HepG2 (cell line): ENCODE results near the gene FOXE3.

Experiments used
- CEBPG ChIP-seq: IDR thresholded peaks from 2 replicates; pipeline ENCODE4 v1.6.1; 2016
- MYNN ChIP-seq: sonication (generic); formaldehyde crosslinking; IDR thresholded peaks from 2 replicates; pipeline ENCODE4 v1.4.0; 2020; ENCODE audit warnings: mild to moderate bottlenecking, low read depth, missing genetic modification reagents
- NFE2L1 ChIP-seq: sonication (generic); formaldehyde crosslinking; IDR thresholded peaks from 2 replicates; pipeline ENCODE4 v1.4.0; 2020; ENCODE audit warnings: missing genetic modification reagents, mild to moderate bottlenecking, borderline replicate concordance
- POLR2AphosphoS5 ChIP-seq: IDR thresholded peaks from 2 replicates; pipeline ENCODE4 v1.6.1; 2012; ENCODE audit warnings: low read depth, low read length
- RFX1 ChIP-seq: fragments of 450-650 bp; IDR thresholded peaks from 2 replicates; pipeline ENCODE4 v1.6.1; 2017
- SPEN ChIP-seq: sonication (generic); formaldehyde crosslinking; IDR thresholded peaks from 2 replicates; pipeline ENCODE4 v1.5.1; 2020; ENCODE audit warnings: low read depth, mild to moderate bottlenecking, missing genetic modification reagents
- TAF1 ChIP-seq: sonication (generic); formaldehyde crosslinking; IDR thresholded peaks from 2 replicates; pipeline ENCODE4 v1.4.0; 2020; ENCODE audit warnings: missing genetic modification reagents
- ZNF317 ChIP-seq: sonication (generic); formaldehyde crosslinking; IDR thresholded peaks from 2 replicates; pipeline ENCODE4 v1.5.0; 2020; ENCODE audit warnings: mild to moderate bottlenecking, missing genetic modification reagents
- TF ChIP-seq, protein P1 (sequence below): sonication (generic); formaldehyde crosslinking; IDR thresholded peaks from 2 replicates; pipeline ENCODE4 v1.5.0; 2020; ENCODE audit warnings: mild to moderate bottlenecking, missing genetic modification reagents, moderate library complexity
- TF ChIP-seq, protein P2 (sequence below): sonication (generic); formaldehyde crosslinking; IDR thresholded peaks from 2 replicates; pipeline ENCODE4 v1.4.0; 2020; ENCODE audit warnings: mild to moderate bottlenecking, missing genetic modification reagents, borderline replicate concordance
- TF ChIP-seq, protein P3 (sequence below): sonication (generic); formaldehyde crosslinking; IDR thresholded peaks from 2 replicates; pipeline ENCODE4; 2020; ENCODE audit warnings: missing genetic modification reagents, mild to moderate bottlenecking, borderline replicate concordance
- TF ChIP-seq, protein P4 (sequence below), 2 experiments: sonication (generic) in 1 of 2; formaldehyde crosslinking in 1 of 2; IDR thresholded peaks; 2 replicates each; pipeline versions ENCODE4 v1.6.1 to v1.9.0; 2014 to 2022; ENCODE audit warnings: antibody characterized with exemption in 1 of 2, borderline replicate concordance in 1 of 2, inconsistent platforms in 1 of 2, low read depth in 1 of 2, missing genetic modification reagents in 1 of 2
- TF ChIP-seq, protein P5 (sequence below): IDR thresholded peaks from 2 replicates; pipeline ENCODE4 v1.6.1; 2016; ENCODE audit warnings: low read depth, control low read depth
- TF ChIP-seq, protein P6 (sequence below): sonication (generic); formaldehyde crosslinking; IDR thresholded peaks from 2 replicates; pipeline ENCODE4 v1.9.0; 2022; ENCODE audit warnings: low read depth, missing genetic modification reagents

DNA sequence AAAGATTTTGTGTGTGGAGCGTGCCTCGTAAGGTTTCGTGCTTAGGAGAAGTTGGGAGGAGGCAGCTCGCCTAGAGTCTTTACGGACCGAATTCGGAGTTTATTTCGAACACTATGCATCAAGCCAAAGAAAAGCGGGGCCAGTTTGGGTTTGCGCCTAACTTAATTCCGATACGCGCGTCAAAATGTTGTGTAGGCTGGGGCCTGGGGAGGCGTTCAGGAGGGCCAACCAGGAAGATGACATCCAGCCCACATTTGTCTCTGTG is 28.1 kb downstream of the FOXE3 start:
- TF ChIP-seq, protein P1, sequence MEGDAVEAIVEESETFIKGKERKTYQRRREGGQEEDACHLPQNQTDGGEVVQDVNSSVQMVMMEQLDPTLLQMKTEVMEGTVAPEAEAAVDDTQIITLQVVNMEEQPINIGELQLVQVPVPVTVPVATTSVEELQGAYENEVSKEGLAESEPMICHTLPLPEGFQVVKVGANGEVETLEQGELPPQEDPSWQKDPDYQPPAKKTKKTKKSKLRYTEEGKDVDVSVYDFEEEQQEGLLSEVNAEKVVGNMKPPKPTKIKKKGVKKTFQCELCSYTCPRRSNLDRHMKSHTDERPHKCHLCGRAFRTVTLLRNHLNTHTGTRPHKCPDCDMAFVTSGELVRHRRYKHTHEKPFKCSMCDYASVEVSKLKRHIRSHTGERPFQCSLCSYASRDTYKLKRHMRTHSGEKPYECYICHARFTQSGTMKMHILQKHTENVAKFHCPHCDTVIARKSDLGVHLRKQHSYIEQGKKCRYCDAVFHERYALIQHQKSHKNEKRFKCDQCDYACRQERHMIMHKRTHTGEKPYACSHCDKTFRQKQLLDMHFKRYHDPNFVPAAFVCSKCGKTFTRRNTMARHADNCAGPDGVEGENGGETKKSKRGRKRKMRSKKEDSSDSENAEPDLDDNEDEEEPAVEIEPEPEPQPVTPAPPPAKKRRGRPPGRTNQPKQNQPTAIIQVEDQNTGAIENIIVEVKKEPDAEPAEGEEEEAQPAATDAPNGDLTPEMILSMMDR (CRISPR knock-in tag), result no peak
- TF ChIP-seq ZNF317 (no peak), TAF1 (CRISPR knock-in tag) (no peak), POLR2AphosphoS5 (no peak), SPEN (CRISPR knock-in tag) (no peak), RFX1 (no peak), MYNN (CRISPR knock-in tag) (no peak), NFE2L1 (CRISPR knock-in tag) (no peak), CEBPG (CRISPR knock-in tag) (no peak)
- TF ChIP-seq, protein P2, sequence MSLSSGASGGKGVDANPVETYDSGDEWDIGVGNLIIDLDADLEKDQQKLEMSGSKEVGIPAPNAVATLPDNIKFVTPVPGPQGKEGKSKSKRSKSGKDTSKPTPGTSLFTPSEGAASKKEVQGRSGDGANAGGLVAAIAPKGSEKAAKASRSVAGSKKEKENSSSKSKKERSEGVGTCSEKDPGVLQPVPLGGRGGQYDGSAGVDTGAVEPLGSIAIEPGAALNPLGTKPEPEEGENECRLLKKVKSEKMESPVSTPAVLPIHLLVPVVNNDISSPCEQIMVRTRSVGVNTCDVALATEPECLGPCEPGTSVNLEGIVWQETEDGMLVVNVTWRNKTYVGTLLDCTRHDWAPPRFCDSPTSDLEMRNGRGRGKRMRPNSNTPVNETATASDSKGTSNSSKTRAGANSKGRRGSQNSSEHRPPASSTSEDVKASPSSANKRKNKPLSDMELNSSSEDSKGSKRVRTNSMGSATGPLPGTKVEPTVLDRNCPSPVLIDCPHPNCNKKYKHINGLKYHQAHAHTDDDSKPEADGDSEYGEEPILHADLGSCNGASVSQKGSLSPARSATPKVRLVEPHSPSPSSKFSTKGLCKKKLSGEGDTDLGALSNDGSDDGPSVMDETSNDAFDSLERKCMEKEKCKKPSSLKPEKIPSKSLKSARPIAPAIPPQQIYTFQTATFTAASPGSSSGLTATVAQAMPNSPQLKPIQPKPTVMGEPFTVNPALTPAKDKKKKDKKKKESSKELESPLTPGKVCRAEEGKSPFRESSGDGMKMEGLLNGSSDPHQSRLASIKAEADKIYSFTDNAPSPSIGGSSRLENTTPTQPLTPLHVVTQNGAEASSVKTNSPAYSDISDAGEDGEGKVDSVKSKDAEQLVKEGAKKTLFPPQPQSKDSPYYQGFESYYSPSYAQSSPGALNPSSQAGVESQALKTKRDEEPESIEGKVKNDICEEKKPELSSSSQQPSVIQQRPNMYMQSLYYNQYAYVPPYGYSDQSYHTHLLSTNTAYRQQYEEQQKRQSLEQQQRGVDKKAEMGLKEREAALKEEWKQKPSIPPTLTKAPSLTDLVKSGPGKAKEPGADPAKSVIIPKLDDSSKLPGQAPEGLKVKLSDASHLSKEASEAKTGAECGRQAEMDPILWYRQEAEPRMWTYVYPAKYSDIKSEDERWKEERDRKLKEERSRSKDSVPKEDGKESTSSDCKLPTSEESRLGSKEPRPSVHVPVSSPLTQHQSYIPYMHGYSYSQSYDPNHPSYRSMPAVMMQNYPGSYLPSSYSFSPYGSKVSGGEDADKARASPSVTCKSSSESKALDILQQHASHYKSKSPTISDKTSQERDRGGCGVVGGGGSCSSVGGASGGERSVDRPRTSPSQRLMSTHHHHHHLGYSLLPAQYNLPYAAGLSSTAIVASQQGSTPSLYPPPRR (CRISPR knock-in tag), result no peak
- TF ChIP-seq, protein P3, sequence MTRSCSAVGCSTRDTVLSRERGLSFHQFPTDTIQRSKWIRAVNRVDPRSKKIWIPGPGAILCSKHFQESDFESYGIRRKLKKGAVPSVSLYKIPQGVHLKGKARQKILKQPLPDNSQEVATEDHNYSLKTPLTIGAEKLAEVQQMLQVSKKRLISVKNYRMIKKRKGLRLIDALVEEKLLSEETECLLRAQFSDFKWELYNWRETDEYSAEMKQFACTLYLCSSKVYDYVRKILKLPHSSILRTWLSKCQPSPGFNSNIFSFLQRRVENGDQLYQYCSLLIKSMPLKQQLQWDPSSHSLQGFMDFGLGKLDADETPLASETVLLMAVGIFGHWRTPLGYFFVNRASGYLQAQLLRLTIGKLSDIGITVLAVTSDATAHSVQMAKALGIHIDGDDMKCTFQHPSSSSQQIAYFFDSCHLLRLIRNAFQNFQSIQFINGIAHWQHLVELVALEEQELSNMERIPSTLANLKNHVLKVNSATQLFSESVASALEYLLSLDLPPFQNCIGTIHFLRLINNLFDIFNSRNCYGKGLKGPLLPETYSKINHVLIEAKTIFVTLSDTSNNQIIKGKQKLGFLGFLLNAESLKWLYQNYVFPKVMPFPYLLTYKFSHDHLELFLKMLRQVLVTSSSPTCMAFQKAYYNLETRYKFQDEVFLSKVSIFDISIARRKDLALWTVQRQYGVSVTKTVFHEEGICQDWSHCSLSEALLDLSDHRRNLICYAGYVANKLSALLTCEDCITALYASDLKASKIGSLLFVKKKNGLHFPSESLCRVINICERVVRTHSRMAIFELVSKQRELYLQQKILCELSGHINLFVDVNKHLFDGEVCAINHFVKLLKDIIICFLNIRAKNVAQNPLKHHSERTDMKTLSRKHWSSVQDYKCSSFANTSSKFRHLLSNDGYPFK (CRISPR knock-in tag), result no peak
- TF ChIP-seq, protein P4, sequence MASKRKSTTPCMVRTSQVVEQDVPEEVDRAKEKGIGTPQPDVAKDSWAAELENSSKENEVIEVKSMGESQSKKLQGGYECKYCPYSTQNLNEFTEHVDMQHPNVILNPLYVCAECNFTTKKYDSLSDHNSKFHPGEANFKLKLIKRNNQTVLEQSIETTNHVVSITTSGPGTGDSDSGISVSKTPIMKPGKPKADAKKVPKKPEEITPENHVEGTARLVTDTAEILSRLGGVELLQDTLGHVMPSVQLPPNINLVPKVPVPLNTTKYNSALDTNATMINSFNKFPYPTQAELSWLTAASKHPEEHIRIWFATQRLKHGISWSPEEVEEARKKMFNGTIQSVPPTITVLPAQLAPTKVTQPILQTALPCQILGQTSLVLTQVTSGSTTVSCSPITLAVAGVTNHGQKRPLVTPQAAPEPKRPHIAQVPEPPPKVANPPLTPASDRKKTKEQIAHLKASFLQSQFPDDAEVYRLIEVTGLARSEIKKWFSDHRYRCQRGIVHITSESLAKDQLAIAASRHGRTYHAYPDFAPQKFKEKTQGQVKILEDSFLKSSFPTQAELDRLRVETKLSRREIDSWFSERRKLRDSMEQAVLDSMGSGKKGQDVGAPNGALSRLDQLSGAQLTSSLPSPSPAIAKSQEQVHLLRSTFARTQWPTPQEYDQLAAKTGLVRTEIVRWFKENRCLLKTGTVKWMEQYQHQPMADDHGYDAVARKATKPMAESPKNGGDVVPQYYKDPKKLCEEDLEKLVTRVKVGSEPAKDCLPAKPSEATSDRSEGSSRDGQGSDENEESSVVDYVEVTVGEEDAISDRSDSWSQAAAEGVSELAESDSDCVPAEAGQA (IDR thresholded peaks at IDR 0.05; ENCODE audit: low read depth), result no peak
- TF ChIP-seq, protein P4 (CRISPR knock-in tag; IDR thresholded peaks at IDR 0.05; ENCODE audit: borderline replicate concordance), result no peak
- TF ChIP-seq, protein P5, sequence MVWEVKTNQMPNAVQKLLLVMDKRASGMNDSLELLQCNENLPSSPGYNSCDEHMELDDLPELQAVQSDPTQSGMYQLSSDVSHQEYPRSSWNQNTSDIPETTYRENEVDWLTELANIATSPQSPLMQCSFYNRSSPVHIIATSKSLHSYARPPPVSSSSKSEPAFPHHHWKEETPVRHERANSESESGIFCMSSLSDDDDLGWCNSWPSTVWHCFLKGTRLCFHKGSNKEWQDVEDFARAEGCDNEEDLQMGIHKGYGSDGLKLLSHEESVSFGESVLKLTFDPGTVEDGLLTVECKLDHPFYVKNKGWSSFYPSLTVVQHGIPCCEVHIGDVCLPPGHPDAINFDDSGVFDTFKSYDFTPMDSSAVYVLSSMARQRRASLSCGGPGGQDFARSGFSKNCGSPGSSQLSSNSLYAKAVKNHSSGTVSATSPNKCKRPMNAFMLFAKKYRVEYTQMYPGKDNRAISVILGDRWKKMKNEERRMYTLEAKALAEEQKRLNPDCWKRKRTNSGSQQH (CRISPR knock-in tag), result no peak
- TF ChIP-seq, protein P6, sequence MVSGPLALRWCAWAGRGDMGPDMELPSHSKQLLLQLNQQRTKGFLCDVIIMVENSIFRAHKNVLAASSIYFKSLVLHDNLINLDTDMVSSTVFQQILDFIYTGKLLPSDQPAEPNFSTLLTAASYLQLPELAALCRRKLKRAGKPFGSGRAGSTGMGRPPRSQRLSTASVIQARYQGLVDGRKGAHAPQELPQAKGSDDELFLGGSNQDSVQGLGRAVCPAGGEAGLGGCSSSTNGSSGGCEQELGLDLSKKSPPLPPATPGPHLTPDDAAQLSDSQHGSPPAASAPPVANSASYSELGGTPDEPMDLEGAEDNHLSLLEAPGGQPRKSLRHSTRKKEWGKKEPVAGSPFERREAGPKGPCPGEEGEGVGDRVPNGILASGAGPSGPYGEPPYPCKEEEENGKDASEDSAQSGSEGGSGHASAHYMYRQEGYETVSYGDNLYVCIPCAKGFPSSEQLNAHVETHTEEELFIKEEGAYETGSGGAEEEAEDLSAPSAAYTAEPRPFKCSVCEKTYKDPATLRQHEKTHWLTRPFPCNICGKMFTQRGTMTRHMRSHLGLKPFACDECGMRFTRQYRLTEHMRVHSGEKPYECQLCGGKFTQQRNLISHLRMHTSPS (CRISPR knock-in tag), result no peak
